Suprapubic skin (tissue), 4 donors: ENCODE data around the gene RELN. TPM values are rescaled to one million over a fixed set of nuclear protein-coding genes. Genes with fewer than 3 reads are reported as not detected.

Experiments used
- DNase-seq, 2 donors: peaks; one replicate each; pipeline ENCODE4 v3.0.0-alpha.2; 2019; ENCODE audit warnings: low spot score in 2 of 2
- H3K27ac ChIP-seq: fragments of 200-600 bp; sonication (generic); one replicate; pipeline ENCODE4 v1.5.1; 2019
- H3K27me3 ChIP-seq: fragments of 200-600 bp; sonication (generic); one replicate; pipeline ENCODE4 v1.5.1; 2019
- H3K36me3 ChIP-seq: fragments of 200-600 bp; sonication (generic); one replicate; pipeline ENCODE4 v1.5.1; 2019
- H3K4me1 ChIP-seq: fragments of 200-600 bp; sonication (generic); one replicate; pipeline ENCODE4 v1.5.1; 2019
- H3K4me3 ChIP-seq: fragments of 200-600 bp; sonication (generic); one replicate; pipeline ENCODE4 v1.5.1; 2019; ENCODE audit warnings: mild to moderate bottlenecking
- H3K9me3 ChIP-seq: fragments of 200-600 bp; sonication (generic); one replicate; pipeline ENCODE4 v1.5.1; 2019
- EP300 ChIP-seq: sonication (generic); formaldehyde crosslinking; IDR thresholded peaks from one replicate; pipeline ENCODE4 v1.6.1; 2017; ENCODE audit warnings: antibody characterized with exemption
- POLR2A ChIP-seq, 2 donors: fragments of 450-650 bp; IDR thresholded peaks; one replicate each; pipeline ENCODE4 v1.6.1; 2017; ENCODE audit warnings: antibody characterized with exemption in 2 of 2, mild to moderate bottlenecking in 2 of 2, moderate library complexity in 2 of 2
- POLR2AphosphoS5 ChIP-seq, 3 donors: sonication (generic); formaldehyde crosslinking; IDR thresholded peaks; one replicate each; pipeline ENCODE4 v1.6.1; 2017; ENCODE audit warnings: antibody characterized with exemption in 3 of 3
- WGBS: methylation state at CpG from one replicate; pipeline ENCODE4 v1.1.5; 2018; 5-methylcytosine and 5-hydroxymethylcytosine counted together
- total RNA-seq, 4 donors: library from RNA; depleted of rRNA; stranded (reverse); fragments of >200 nt; gene quantifications; one replicate each; pipeline ENCODE4 v1.1.0, GENCODE V29; 2016
- TF ChIP-seq, protein P1 (sequence below), 2 donors: fragments of 200-600 bp in 1 of 2; fragments of 450-650 bp in 1 of 2; sonication (generic) in 1 of 2; IDR thresholded peaks; one replicate each; pipeline ENCODE4 v1.5.1; 2016 to 2019; ENCODE audit warnings: antibody characterized with exemption in 2 of 2, mild to moderate bottlenecking in 1 of 2, moderate library complexity in 1 of 2

Gene RELN
- total RNA-seq, 4 donors from 2014 or later: 0.72 to 1.8 (median 1.3) TPM

DNA sequence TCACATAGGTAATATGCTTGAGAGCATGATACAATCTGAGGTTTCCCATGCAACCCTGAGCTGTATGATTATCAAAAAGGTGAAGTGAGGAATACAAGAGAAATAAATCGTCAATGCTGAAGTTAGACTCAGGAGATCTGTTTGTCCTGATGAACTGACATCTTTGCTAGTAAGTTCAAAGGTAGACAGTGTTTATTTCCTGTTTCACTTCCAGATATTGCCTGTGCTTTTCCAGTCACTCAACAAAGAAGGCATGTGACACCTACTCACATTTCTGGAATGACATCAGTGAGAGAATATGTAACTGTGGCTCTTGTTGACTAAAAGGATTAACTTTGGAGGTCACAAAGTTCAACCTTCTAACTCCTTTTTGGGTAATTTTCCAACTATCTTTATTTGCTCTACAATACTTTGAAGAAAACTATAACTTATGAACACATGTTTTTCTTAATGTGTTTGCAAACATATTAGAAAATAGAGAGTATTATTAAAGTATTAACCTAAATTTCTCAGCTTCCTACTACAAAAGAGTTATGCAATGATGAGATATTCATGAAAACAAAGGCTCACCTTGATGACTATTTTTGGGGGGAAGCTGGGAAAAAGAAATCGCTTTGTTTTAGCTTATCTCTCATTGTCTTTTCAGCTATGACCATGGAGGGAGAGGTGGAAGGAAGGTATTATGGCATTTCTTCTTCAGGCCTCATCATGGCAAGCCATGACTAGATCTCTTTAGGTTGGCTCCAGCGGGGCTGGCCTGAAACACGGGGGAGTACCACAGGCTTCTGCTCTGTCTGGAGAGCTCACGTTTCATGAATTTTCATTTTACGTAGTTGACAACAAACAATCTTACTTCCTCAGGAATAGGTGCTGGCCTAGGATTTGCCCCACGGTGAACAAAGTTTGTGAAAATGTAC is 328.7 kb downstream of the RELN start:
- 84% methylated on average over 7 of the region's 7 CpGs for WGBS
- H3K4me1 ChIP-seq: no peaks in the 10 kb centered on the region
- no peaks in the 10 kb centered on the region for H3K27me3 ChIP-seq
- H3K27ac ChIP-seq: no peak overlapping the region
- no peak overlapping the region for H3K4me3 ChIP-seq
- no peaks in the 10 kb centered on the region for H3K36me3 ChIP-seq
- H3K9me3 ChIP-seq: no peaks in the 10 kb centered on the region
- TF ChIP-seq POLR2AphosphoS5 (IDR thresholded peaks at IDR 0.05): no peak
- no peak for TF ChIP-seq POLR2A (IDR thresholded peaks at IDR 0.05)
- TF ChIP-seq, protein P1, sequence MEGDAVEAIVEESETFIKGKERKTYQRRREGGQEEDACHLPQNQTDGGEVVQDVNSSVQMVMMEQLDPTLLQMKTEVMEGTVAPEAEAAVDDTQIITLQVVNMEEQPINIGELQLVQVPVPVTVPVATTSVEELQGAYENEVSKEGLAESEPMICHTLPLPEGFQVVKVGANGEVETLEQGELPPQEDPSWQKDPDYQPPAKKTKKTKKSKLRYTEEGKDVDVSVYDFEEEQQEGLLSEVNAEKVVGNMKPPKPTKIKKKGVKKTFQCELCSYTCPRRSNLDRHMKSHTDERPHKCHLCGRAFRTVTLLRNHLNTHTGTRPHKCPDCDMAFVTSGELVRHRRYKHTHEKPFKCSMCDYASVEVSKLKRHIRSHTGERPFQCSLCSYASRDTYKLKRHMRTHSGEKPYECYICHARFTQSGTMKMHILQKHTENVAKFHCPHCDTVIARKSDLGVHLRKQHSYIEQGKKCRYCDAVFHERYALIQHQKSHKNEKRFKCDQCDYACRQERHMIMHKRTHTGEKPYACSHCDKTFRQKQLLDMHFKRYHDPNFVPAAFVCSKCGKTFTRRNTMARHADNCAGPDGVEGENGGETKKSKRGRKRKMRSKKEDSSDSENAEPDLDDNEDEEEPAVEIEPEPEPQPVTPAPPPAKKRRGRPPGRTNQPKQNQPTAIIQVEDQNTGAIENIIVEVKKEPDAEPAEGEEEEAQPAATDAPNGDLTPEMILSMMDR (IDR thresholded peaks at IDR 0.05): no peak
- no peak for TF ChIP-seq EP300
- no peak for DNase-seq

DNA sequence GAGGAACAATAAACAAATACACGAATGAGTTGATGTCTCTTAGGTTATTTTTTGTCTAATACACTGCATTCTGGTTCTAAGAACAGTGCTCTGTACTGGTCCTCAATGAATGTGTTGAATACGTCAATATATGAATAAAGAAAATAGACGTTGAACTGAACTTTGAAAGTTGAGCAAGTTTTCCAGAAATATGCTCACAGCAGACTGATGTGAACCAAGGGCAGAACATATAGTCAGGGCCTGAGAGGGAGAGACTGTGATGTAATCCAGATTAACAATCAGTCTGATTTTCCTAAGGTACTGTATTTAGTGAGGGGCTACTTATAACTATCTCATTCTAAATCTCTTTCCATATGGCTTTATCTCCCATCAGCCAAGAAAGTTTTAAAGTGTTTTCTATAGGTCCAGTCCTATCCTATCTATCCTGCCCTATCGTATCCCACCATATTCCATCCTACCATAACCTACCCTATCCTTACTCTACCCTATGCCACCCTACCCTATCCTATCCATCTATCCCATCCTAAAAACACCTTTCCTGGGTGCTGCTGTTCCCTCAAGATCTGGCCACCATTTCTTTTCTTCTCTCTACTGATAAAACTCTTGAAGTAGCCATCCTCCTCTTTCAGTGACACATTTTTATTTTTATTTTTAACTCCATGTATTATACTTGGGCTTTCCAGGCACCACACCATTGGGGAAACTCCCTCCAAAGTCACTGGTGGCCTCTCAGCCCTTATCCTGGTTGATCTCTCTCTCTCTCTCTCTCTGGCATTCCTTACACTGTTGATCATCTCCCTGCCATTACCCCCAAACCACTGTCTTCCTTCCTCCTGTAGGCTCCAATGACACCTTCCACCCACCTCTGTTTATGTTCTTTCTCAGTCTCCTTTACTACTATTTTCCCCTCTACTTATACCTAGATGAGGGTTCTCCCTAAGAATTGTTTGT is 331.1 kb downstream of the RELN start:
- WGBS: 84% methylated on average over 4 of the region's 4 CpGs

DNA sequence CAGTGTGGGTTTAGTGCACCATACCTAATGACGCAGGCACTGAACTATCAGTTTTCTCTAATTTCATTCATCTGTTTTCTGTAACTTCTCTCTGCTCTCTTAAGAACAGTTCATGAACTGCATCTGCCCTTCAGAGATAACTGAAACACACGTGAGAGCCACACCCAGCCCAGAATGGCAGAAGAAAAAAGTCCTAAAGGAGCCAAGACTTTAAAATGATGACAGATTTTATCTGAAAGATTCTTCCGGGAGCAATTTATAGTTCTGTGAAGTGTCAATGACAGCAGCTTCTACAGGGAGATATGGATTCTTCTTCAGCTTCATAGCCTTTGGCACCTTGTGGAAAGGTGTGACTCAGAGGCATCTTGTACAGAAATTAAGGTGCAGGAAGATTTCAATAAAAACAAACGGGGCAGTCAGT is 332.0 kb downstream of the RELN start:
- Histone ChIP-seq H3K4me3 (no peak overlapping the region), H3K9me3 (no peaks in the 10 kb centered on the region), H3K36me3 (no peaks in the 10 kb centered on the region), H3K4me1 (no peaks in the 10 kb centered on the region), H3K27me3 (no peaks in the 10 kb centered on the region), H3K27ac (no peak overlapping the region)
- TF ChIP-seq POLR2AphosphoS5 (IDR thresholded peaks at IDR 0.05) (no peak), POLR2A (IDR thresholded peaks at IDR 0.05) (no peak), EP300 (no peak)
- TF ChIP-seq, protein P1 (IDR thresholded peaks at IDR 0.05): no peak
- no peak for DNase-seq
- WGBS: 31% methylated on average over 4 of the region's 4 CpGs

More for the DNA sequence above, 331.1 kb downstream of the RELN start:
- H3K4me3 ChIP-seq: no peak overlapping the region
- no peak for DNase-seq
- TF ChIP-seq EP300: no peak
- TF ChIP-seq POLR2A (IDR thresholded peaks at IDR 0.05): no peak
- TF ChIP-seq POLR2AphosphoS5 (IDR thresholded peaks at IDR 0.05): no peak
- TF ChIP-seq, protein P1 (IDR thresholded peaks at IDR 0.05): no peak
- H3K4me1 ChIP-seq: no peaks in the 10 kb centered on the region
- H3K9me3 ChIP-seq: no peaks in the 10 kb centered on the region
- H3K27ac ChIP-seq: no peak overlapping the region
- no peaks in the 10 kb centered on the region for H3K27me3 ChIP-seq
- H3K36me3 ChIP-seq: no peaks in the 10 kb centered on the region

DNA sequence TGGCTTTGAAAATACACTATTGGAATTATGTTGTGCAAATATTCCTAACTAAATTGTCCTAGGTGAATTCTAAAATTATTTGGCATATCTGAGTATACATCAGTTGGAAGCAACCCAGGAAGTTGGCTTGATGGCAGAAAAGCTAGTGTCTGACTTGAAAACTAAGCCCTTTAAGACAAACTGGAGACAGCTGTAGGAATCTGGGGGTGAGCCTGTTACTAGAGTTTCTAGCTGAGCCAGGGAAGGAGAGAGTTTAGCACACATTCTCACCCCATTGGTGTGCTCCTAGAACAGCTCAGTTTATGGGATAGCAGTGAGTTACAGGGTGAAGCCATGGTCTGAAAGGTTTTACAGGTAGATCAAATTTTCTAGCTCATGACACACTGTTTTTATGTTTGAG is 333.2 kb downstream of the RELN start:
- H3K27me3 ChIP-seq: no peaks in the 10 kb centered on the region
- H3K36me3 ChIP-seq: no peaks in the 10 kb centered on the region
- no peak overlapping the region for H3K4me3 ChIP-seq
- DNase-seq: no peak
- H3K27ac ChIP-seq: no peak overlapping the region
- H3K4me1 ChIP-seq: no peaks in the 10 kb centered on the region
- TF ChIP-seq POLR2AphosphoS5 (IDR thresholded peaks at IDR 0.05): no peak
- TF ChIP-seq, protein P1 (IDR thresholded peaks at IDR 0.05): no peak
- no peak for TF ChIP-seq EP300
- no peaks in the 10 kb centered on the region for H3K9me3 ChIP-seq
